GM23338 (cell line): Measurements from ENCODE around the gene C1orf210. TPM values are rescaled to one million over a fixed set of nuclear protein-coding genes. Genes with fewer than 3 reads are reported as not detected.

Source experiments
- ATAC-seq: fragments of 200-7000 bp; cut with Tn5 transposase; 3 replicates; pipeline ENCODE4 v1.9.1; 2020
- DNase-seq: peaks from one replicate; pipeline ENCODE4 v3.0.0-alpha.2; 2015; ENCODE audit warnings: low spot score
- H2AFZ ChIP-seq: fragments of 200-600 bp; sonication (generic); 2 replicates; pipeline ENCODE4 v1.8.0; 2016; ENCODE audit warnings: antibody characterized with exemption, mild to moderate bottlenecking, moderate library complexity
- H3F3A ChIP-seq: fragments of 200-600 bp; sonication (generic); replicated peaks from 2 replicates; pipeline ENCODE4 v1.8.0; 2017; ENCODE audit warnings: antibody characterized with exemption, mixed run types, low read depth
- H3K27ac ChIP-seq: fragments of 200-600 bp; sonication (generic); 2 replicates; pipeline ENCODE4 v1.6.1; 2016; ENCODE audit warnings: low read depth
- H3K27me3 ChIP-seq: fragments of 200-600 bp; sonication (generic); 2 replicates; pipeline ENCODE4 v1.8.0; 2016; ENCODE audit warnings: mild to moderate bottlenecking, mixed run types, moderate library complexity; ENCODE audit not compliant: insufficient read depth
- H3K36me3 ChIP-seq: fragments of 200-600 bp; sonication (generic); 2 replicates; pipeline ENCODE4 v1.8.0; 2016; ENCODE audit warnings: mild to moderate bottlenecking; ENCODE audit not compliant: insufficient read depth
- H3K4me1 ChIP-seq: fragments of 200-600 bp; sonication (generic); 2 replicates; pipeline ENCODE4 v1.8.0; 2016; ENCODE audit warnings: mild to moderate bottlenecking, moderate library complexity; ENCODE audit not compliant: insufficient read depth
- H3K4me2 ChIP-seq: fragments of 200-600 bp; sonication (generic); 2 replicates; pipeline ENCODE4 v1.7.1; 2017; ENCODE audit warnings: mixed run types
- H3K4me3 ChIP-seq: fragments of 200-600 bp; sonication (generic); 2 replicates; pipeline ENCODE4 v1.6.1; 2016; ENCODE audit warnings: mixed run types
- H3K79me2 ChIP-seq: fragments of 200-600 bp; sonication (generic); replicated peaks from 2 replicates; pipeline ENCODE4 v1.8.0; 2017; ENCODE audit warnings: mild to moderate bottlenecking; ENCODE audit not compliant: insufficient read depth
- H3K9me2 ChIP-seq: fragments of 200-600 bp; sonication (generic); 2 replicates; pipeline ENCODE4 v1.8.0; 2017; ENCODE audit not compliant: insufficient read depth
- H4K20me1 ChIP-seq: fragments of 200-600 bp; sonication (generic); replicated peaks from 2 replicates; pipeline ENCODE4 v1.8.0; 2017; ENCODE audit warnings: mild to moderate bottlenecking; ENCODE audit not compliant: insufficient read depth
- H3K27ac Mint-ChIP-seq: 2 replicates; pipeline ENCODE4 v1.8.0; 2020; ENCODE audit warnings: inconsistent platforms, mild to moderate bottlenecking, moderate library complexity, mixed read lengths
- H3K27me3 Mint-ChIP-seq: 3 replicates; pipeline ENCODE4 v1.8.0; 2022; ENCODE audit warnings: low read depth, mild to moderate bottlenecking, moderate library complexity, mixed read lengths, inconsistent platforms; ENCODE audit not compliant: insufficient read depth, poor library complexity
- H3K36me3 Mint-ChIP-seq: 3 replicates; pipeline ENCODE4 v1.8.0; 2021; ENCODE audit warnings: low read depth, mild to moderate bottlenecking, inconsistent platforms, moderate library complexity, mixed read lengths
- H3K4me1 Mint-ChIP-seq: 3 replicates; pipeline ENCODE4 v1.8.0; 2020; ENCODE audit warnings: mild to moderate bottlenecking, inconsistent platforms, mixed read lengths
- H3K4me3 Mint-ChIP-seq: 3 replicates; pipeline ENCODE4 v1.8.0; 2021; ENCODE audit warnings: moderate library complexity, mild to moderate bottlenecking, inconsistent platforms, mixed read lengths
- H3K9me3 Mint-ChIP-seq: 3 replicates; pipeline ENCODE4 v1.8.0; 2020; ENCODE audit warnings: moderate library complexity, mild to moderate bottlenecking, inconsistent platforms, mixed read lengths
- EZH2 ChIP-seq: fragments of 200-600 bp; sonication (generic); IDR thresholded peaks from one replicate; pipeline ENCODE4 v1.8.0; 2017; ENCODE audit warnings: antibody characterized with exemption, mild to moderate bottlenecking, low read depth; ENCODE audit not compliant: unreplicated experiment
- POLR2AphosphoS5 ChIP-seq: IDR thresholded peaks from 2 replicates; pipeline ENCODE4 v1.6.1; 2016; ENCODE audit warnings: antibody characterized with exemption, low read depth
- STAT1 ChIP-seq: IDR thresholded peaks from one replicate; pipeline ENCODE4 v1.6.1; 2016; ENCODE audit warnings: antibody characterized with exemption; ENCODE audit not compliant: unreplicated experiment
- ZNF114 ChIP-seq: fragments of 250-450 bp; sonication (Bioruptor Pico); IDR thresholded peaks from 2 replicates; pipeline ENCODE4 v1.5.0; 2020; ENCODE audit warnings: mild to moderate bottlenecking, moderate library complexity
- ZNF331 ChIP-seq: fragments of 250-450 bp; sonication (Bioruptor Pico); IDR thresholded peaks from 2 replicates; pipeline ENCODE4 v1.5.0; 2020; ENCODE audit warnings: low read depth, mild to moderate bottlenecking, moderate library complexity
- polyA plus RNA-seq: library from polyadenylated mRNA; unstranded; fragments of >200 nt; fragmentation: Nextera tagmentation; extraction: Ambion mirVana; gene quantifications from 2 replicates; pipeline ENCODE4 v1.2.1, GENCODE V29; 2016
- total RNA-seq: library from RNA; depleted of rRNA; stranded (reverse); fragments of >200 nt; shearing (Covaris generic); gene quantifications from 2 replicates; pipeline ENCODE4 v1.2.3, GENCODE V29; 2014
- TF ChIP-seq, protein P1 (sequence below): fragments of 250-450 bp; sonication (Bioruptor Pico); IDR thresholded peaks from 2 replicates; pipeline ENCODE4 v1.5.0; 2020; ENCODE audit warnings: mild to moderate bottlenecking, moderate library complexity
- TF ChIP-seq, protein P2 (sequence below): IDR thresholded peaks from one replicate; pipeline ENCODE4 v1.6.1; 2018; ENCODE audit warnings: antibody characterized with exemption; ENCODE audit not compliant: unreplicated experiment
- TF ChIP-seq, protein P3 (sequence below): IDR thresholded peaks from 2 replicates; pipeline ENCODE4 v1.6.1; 2016; ENCODE audit warnings: antibody characterized with exemption
- TF ChIP-seq, protein P4 (sequence below), 2 experiments: fragments of 200-600 bp in 1 of 2; sonication (generic) in 1 of 2; conservative IDR thresholded peaks; 2 replicates each; pipeline versions ENCODE4 v1.5.1 to v1.6.1; 2016 to 2017; ENCODE audit warnings: antibody characterized with exemption in 2 of 2, low read depth in 2 of 2, mild to moderate bottlenecking in 2 of 2, moderate library complexity in 1 of 2

C1orf210 gene
- total and polyA plus RNA-seq, 2 experiments from 2014 or later = 10.3 to 17.1 TPM

DNA sequence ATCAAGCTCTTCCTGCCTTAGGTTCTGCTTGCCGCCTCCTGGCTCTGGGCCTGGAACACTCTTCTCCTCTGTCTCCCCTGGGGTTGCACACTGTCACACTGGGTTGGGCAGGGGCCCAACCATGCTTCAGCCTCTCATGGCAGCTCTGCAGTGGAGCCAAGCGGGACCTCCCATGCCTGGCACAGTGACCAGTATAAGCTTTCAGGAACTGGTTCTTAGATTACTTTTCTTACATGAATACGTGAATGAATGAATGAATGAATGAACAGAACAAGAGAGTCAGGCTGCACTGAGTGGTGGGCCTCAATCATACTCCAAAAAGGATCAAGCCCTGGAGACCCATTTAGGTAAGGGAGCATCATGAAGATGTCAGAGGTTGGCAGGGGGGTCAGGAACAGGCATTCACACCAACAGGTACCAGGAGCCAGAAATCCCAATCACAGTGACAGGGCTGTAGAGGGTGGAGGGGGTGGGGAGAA lies 46.4 kb downstream of the C1orf210 start (continued):
- TF ChIP-seq ZNF114 (CRISPR knock-in tag) (no peak), POLR2AphosphoS5 (no peak)

DNA sequence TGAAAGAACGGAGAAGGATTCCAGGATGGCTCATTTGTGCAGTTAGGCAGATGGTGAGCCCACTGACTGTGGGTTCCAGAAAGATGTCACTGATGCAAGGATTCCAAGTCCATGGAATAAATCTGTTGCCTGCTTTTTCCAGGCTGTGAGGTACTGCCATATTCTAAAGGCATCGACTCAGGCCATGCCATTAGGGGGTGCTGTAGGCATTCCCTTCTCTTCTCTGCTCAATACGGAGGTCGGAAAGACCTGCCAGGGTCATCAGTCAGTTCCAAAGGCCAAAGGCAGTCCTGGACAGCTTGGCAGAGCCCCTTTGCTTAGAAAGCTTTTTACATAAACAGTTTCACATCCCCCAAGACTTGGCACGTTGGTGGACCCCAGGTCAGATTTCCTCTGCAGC lies 47.3 kb downstream of the C1orf210 start:
- no peak overlapping the region for H3K27ac Mint-ChIP-seq
- ATAC-seq = peak; percentile 98
- peaks cover 2% of the 10 kb centered on the region for H3K27me3 Mint-ChIP-seq
- H3K4me1 Mint-ChIP-seq = no peaks in the 10 kb centered on the region; the same call in 2 of the 3 replicates
- DNase-seq = peak; percentile 89
- Histone ChIP-seq H3F3A (no peaks in the 10 kb centered on the region), H3K4me2 (no peak overlapping the region), H3K36me3 (no peaks in the 10 kb centered on the region), H3K79me2 (no peaks in the 10 kb centered on the region), H3K4me3 (no peak overlapping the region), H2AFZ (no peak overlapping the region), H3K27ac (no peak overlapping the region), H3K27me3 (no peaks in the 10 kb centered on the region), H3K9me2 (no peaks in the 10 kb centered on the region), H3K4me1 (no peaks in the 10 kb centered on the region), H4K20me1 (no peaks in the 10 kb centered on the region)
- peaks cover 2% of the 10 kb centered on the region; the same call in 1 of the 3 replicates for H3K36me3 Mint-ChIP-seq
- peaks cover 10% of the 10 kb centered on the region for H3K9me3 Mint-ChIP-seq
- TF ChIP-seq ZNF331 (no peak), POLR2AphosphoS5 (no peak), EZH2 (no peak), STAT1 (no peak), ZNF114 (CRISPR knock-in tag) (no peak)
- TF ChIP-seq, protein P1, sequence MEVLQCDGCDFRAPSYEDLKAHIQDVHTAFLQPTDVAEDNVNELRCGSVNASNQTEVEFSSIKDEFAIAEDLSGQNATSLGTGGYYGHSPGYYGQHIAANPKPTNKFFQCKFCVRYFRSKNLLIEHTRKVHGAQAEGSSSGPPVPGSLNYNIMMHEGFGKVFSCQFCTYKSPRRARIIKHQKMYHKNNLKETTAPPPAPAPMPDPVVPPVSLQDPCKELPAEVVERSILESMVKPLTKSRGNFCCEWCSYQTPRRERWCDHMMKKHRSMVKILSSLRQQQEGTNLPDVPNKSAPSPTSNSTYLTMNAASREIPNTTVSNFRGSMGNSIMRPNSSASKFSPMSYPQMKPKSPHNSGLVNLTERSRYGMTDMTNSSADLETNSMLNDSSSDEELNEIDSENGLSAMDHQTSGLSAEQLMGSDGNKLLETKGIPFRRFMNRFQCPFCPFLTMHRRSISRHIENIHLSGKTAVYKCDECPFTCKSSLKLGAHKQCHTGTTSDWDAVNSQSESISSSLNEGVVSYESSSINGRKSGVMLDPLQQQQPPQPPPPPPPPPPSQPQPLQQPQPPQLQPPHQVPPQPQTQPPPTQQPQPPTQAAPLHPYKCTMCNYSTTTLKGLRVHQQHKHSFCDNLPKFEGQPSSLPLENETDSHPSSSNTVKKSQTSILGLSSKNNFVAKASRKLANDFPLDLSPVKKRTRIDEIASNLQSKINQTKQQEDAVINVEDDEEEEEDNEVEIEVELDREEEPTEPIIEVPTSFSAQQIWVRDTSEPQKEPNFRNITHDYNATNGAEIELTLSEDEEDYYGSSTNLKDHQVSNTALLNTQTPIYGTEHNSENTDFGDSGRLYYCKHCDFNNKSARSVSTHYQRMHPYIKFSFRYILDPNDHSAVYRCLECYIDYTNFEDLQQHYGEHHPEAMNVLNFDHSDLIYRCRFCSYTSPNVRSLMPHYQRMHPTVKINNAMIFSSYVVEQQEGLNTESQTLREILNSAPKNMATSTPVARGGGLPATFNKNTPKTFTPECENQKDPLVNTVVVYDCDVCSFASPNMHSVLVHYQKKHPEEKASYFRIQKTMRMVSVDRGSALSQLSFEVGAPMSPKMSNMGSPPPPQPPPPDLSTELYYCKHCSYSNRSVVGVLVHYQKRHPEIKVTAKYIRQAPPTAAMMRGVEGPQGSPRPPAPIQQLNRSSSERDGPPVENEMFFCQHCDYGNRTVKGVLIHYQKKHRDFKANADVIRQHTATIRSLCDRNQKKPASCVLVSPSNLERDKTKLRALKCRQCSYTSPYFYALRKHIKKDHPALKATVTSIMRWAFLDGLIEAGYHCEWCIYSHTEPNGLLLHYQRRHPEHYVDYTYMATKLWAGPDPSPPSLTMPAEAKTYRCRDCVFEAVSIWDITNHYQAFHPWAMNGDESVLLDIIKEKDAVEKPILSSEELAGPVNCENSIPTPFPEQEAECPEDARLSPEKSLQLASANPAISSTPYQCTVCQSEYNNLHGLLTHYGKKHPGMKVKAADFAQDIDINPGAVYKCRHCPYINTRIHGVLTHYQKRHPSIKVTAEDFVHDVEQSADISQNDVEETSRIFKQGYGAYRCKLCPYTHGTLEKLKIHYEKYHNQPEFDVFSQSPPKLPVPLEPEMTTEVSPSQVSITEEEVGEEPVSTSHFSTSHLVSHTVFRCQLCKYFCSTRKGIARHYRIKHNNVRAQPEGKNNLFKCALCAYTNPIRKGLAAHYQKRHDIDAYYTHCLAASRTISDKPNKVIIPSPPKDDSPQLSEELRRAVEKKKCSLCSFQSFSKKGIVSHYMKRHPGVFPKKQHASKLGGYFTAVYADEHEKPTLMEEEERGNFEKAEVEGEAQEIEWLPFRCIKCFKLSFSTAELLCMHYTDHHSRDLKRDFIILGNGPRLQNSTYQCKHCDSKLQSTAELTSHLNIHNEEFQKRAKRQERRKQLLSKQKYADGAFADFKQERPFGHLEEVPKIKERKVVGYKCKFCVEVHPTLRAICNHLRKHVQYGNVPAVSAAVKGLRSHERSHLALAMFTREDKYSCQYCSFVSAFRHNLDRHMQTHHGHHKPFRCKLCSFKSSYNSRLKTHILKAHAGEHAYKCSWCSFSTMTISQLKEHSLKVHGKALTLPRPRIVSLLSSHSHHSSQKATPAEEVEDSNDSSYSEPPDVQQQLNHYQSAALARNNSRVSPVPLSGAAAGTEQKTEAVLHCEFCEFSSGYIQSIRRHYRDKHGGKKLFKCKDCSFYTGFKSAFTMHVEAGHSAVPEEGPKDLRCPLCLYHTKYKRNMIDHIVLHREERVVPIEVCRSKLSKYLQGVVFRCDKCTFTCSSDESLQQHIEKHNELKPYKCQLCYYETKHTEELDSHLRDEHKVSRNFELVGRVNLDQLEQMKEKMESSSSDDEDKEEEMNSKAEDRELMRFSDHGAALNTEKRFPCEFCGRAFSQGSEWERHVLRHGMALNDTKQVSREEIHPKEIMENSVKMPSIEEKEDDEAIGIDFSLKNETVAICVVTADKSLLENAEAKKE (CRISPR knock-in tag) = no peak
- TF ChIP-seq, protein P2, sequence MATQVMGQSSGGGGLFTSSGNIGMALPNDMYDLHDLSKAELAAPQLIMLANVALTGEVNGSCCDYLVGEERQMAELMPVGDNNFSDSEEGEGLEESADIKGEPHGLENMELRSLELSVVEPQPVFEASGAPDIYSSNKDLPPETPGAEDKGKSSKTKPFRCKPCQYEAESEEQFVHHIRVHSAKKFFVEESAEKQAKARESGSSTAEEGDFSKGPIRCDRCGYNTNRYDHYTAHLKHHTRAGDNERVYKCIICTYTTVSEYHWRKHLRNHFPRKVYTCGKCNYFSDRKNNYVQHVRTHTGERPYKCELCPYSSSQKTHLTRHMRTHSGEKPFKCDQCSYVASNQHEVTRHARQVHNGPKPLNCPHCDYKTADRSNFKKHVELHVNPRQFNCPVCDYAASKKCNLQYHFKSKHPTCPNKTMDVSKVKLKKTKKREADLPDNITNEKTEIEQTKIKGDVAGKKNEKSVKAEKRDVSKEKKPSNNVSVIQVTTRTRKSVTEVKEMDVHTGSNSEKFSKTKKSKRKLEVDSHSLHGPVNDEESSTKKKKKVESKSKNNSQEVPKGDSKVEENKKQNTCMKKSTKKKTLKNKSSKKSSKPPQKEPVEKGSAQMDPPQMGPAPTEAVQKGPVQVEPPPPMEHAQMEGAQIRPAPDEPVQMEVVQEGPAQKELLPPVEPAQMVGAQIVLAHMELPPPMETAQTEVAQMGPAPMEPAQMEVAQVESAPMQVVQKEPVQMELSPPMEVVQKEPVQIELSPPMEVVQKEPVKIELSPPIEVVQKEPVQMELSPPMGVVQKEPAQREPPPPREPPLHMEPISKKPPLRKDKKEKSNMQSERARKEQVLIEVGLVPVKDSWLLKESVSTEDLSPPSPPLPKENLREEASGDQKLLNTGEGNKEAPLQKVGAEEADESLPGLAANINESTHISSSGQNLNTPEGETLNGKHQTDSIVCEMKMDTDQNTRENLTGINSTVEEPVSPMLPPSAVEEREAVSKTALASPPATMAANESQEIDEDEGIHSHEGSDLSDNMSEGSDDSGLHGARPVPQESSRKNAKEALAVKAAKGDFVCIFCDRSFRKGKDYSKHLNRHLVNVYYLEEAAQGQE = no peak
- TF ChIP-seq, protein P3, sequence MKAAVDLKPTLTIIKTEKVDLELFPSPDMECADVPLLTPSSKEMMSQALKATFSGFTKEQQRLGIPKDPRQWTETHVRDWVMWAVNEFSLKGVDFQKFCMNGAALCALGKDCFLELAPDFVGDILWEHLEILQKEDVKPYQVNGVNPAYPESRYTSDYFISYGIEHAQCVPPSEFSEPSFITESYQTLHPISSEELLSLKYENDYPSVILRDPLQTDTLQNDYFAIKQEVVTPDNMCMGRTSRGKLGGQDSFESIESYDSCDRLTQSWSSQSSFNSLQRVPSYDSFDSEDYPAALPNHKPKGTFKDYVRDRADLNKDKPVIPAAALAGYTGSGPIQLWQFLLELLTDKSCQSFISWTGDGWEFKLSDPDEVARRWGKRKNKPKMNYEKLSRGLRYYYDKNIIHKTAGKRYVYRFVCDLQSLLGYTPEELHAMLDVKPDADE = no peak
- TF ChIP-seq, protein P4, sequence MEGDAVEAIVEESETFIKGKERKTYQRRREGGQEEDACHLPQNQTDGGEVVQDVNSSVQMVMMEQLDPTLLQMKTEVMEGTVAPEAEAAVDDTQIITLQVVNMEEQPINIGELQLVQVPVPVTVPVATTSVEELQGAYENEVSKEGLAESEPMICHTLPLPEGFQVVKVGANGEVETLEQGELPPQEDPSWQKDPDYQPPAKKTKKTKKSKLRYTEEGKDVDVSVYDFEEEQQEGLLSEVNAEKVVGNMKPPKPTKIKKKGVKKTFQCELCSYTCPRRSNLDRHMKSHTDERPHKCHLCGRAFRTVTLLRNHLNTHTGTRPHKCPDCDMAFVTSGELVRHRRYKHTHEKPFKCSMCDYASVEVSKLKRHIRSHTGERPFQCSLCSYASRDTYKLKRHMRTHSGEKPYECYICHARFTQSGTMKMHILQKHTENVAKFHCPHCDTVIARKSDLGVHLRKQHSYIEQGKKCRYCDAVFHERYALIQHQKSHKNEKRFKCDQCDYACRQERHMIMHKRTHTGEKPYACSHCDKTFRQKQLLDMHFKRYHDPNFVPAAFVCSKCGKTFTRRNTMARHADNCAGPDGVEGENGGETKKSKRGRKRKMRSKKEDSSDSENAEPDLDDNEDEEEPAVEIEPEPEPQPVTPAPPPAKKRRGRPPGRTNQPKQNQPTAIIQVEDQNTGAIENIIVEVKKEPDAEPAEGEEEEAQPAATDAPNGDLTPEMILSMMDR (conservative IDR thresholded peaks at IDR 0.05; ENCODE audit: low read depth in 2 of 2) = peak; percentile 87 to 97
- no peak overlapping the region for H3K4me3 Mint-ChIP-seq
